ENCODE data around the gene ELK4.

The ELK4 gene

DNA sequence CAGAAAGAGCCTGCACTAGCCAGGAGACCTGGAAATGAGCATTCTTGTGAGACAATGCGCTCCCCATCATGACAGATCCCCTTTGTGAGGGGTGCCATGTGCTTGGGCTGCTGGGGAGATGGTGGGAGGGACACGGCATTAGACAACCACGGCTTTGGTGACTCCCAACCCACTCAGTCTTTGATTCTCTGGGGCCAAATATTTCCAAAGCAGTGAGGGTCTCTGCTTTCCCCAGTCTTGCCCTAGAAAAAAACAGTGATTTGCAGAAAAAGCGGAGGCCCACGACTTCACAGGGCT is 38.3 kb upstream of the ELK4 start:
- H3K27ac Mint-ChIP-seq (ENCODE audit: low read depth): no peak overlapping the region
- ATAC-seq (replicated peaks; ENCODE audit: extremely low read depth, poor library complexity, severe bottlenecking) (no peak), DNase-seq (ENCODE audit: low spot score in 2 of 2) (no peak)
- no peak overlapping the region for H3K4me3 Mint-ChIP-seq
- peaks cover 8% of the 10 kb centered on the region for H3K4me1 Mint-ChIP-seq
- no peaks in the 10 kb centered on the region for H3K9me3 Mint-ChIP-seq
- H3K27me3 Mint-ChIP-seq: peaks cover 45% of the 10 kb centered on the region
- H3K36me3 Mint-ChIP-seq (ENCODE audit: insufficient read depth): peaks cover 2% of the 10 kb centered on the region

DNA sequence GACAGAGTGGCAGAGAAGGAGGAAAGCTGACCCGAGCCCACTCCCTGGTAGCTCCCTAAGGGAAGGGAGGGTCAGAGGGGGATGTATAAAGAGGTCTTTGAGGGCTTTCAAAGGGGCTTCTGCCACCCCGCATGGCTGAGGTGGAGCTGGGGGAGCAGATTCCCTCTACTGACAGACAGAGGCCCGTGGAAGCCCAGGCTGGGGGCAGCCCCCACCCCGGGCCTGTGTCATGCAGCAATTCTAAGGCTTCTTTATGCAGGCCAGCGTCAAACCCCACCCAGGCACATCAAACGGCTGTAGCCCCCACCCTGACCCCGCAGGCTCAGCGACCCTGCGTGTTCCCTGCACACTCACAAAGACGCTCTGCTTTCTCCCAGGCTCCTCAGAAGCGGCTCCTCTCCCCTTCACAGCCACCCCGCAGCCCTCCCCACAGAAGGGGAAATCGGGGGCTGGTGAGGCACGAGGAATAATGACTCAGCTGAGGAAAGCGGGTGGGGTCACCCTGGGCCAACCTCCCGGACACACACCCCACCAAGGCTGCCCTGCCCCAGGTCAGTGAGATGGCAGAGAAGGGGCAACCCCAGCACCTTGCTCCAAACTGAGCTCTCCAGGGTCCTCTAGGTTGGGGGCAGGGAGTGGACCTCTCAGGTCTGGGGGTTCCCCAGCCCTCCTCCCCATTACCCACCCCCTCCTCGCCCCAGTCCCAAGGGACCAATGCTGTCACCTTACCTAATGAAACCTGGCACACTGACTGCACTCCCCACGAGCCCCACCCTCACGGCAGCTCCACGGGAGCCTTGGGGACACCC is 37.7 kb upstream of the ELK4 start:
- DNase-seq (ENCODE audit: low spot score in 2 of 2) (no peak), ATAC-seq (replicated peaks; ENCODE audit: extremely low read depth, poor library complexity, severe bottlenecking) (no peak)
- Mint-ChIP-seq H3K4me3 (no peak overlapping the region), H3K4me1 (peaks cover 8% of the 10 kb centered on the region), H3K27ac (ENCODE audit: low read depth) (no peak overlapping the region), H3K9me3 (no peaks in the 10 kb centered on the region), H3K27me3 (peaks cover 45% of the 10 kb centered on the region), H3K36me3 (ENCODE audit: insufficient read depth) (peaks cover 2% of the 10 kb centered on the region)

DNA sequence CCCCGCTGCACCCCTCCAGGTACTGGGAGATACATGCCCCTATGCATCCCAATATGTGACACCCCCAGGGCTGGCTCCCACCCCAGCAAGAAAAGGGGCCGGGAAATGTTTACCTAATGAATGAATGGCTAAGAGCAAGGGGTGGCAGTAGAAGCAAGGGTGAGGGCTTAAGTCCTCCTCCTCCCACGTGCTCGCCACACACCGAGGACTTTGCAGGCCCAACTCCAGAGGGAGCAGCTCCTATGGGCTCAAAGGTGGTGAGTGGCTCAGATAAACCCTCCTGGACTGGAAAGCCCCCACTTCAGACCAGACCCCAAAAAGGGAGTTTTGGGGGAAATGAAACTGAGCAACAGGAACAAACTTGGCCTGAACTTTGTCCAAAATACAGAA is 37.1 kb upstream of the ELK4 start:
- no peak overlapping the region for H3K27ac Mint-ChIP-seq (ENCODE audit: low read depth)
- no peak overlapping the region for H3K4me3 Mint-ChIP-seq
- no peaks in the 10 kb centered on the region for H3K9me3 Mint-ChIP-seq
- H3K36me3 Mint-ChIP-seq (ENCODE audit: insufficient read depth): peaks cover 2% of the 10 kb centered on the region
- DNase-seq (ENCODE audit: low spot score in 2 of 2): no peak
- H3K4me1 Mint-ChIP-seq: peaks cover 8% of the 10 kb centered on the region
- H3K27me3 Mint-ChIP-seq: peaks cover 45% of the 10 kb centered on the region
- ATAC-seq (replicated peaks; ENCODE audit: extremely low read depth, poor library complexity, severe bottlenecking): no peak

DNA sequence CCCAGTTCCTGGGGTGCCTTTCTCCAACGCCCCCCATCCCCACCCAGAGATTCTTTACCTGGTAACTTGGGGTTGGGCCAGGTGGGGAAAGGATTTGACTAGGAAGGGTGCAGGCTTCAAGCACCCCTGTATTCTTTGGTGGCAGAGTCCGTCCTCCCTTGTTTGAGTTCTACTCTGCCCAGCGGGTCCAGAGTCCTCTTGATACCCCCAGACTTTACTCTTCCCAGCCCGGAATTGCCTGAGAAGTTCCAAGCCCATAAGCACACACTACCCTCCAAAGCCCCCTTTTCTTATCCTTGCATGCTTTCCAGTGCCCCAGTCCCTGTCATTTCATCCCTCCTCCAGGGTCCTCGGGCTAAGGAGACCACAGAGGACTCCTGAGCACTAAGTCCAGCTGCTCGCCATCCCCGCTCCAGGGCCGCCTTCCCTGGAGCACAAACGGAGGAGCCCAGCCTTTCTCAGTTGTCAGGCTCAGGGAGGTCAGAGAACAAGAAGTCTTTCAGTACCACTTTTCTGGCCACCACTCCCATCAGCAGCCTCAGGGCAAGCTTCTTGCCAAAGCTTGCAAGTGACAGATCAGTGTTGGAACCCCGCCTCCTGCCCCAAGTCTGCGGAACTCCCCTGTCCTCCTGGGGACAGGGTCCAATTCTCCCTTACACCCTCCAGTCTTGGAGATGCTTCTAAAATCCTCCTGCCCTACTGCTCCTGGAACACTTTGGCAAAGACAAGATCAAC is 36.3 kb upstream of the ELK4 start:
- DNase-seq (ENCODE audit: low spot score in 2 of 2): no peak
- Mint-ChIP-seq H3K27ac (ENCODE audit: low read depth) (no peak overlapping the region), H3K4me3 (no peak overlapping the region), H3K4me1 (peaks cover 8% of the 10 kb centered on the region), H3K36me3 (ENCODE audit: insufficient read depth) (peaks cover 2% of the 10 kb centered on the region), H3K9me3 (no peaks in the 10 kb centered on the region), H3K27me3 (peaks cover 51% of the 10 kb centered on the region)
- ATAC-seq (replicated peaks; ENCODE audit: extremely low read depth, poor library complexity, severe bottlenecking): no peak

DNA sequence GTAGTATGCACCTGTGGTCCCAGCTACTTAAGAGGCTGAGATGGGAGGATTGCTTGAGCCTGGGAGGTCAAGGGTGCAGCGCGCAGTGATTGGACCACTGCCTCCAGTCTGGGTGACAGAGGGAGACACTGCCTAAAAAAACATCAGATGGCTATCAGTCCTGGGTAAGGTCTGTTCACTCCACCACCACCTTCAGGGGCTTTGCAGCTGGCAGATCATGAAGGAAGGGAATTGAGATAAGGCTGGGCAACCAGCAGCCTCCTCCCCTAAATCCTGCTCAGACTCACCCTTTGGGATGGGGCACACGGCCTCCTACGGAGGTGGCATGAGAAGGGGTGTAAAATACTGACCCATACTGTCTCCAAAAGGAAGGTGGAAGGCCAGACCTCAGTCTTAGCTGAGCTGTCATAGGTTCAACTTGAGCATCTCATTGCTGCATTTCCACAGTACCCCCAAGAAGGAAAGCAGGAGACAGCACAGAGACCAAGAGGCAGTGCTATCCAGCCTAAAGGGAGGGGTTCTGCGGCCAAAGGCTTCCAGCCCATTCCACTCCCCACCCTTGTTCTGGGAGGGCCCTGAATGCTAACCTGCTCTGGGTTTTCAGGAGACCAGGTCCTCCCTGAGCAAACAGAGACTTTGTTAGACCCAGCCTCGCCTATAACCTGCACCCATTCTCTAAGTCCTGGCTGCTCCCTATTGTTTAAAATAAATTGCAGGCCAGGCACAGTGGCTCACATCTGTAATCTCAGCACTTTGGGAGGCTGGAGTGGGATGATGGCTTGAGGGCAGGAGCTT is 34.8 kb upstream of the ELK4 start:
- Mint-ChIP-seq H3K9me3 (no peaks in the 10 kb centered on the region), H3K36me3 (ENCODE audit: insufficient read depth) (peaks cover 2% of the 10 kb centered on the region), H3K27ac (ENCODE audit: low read depth) (no peak overlapping the region), H3K27me3 (peaks cover 59% of the 10 kb centered on the region), H3K4me1 (peaks cover 2% of the 10 kb centered on the region), H3K4me3 (no peak overlapping the region)
- no peak for ATAC-seq (replicated peaks; ENCODE audit: extremely low read depth, poor library complexity, severe bottlenecking)
- DNase-seq (ENCODE audit: low spot score in 2 of 2): no peak

DNA sequence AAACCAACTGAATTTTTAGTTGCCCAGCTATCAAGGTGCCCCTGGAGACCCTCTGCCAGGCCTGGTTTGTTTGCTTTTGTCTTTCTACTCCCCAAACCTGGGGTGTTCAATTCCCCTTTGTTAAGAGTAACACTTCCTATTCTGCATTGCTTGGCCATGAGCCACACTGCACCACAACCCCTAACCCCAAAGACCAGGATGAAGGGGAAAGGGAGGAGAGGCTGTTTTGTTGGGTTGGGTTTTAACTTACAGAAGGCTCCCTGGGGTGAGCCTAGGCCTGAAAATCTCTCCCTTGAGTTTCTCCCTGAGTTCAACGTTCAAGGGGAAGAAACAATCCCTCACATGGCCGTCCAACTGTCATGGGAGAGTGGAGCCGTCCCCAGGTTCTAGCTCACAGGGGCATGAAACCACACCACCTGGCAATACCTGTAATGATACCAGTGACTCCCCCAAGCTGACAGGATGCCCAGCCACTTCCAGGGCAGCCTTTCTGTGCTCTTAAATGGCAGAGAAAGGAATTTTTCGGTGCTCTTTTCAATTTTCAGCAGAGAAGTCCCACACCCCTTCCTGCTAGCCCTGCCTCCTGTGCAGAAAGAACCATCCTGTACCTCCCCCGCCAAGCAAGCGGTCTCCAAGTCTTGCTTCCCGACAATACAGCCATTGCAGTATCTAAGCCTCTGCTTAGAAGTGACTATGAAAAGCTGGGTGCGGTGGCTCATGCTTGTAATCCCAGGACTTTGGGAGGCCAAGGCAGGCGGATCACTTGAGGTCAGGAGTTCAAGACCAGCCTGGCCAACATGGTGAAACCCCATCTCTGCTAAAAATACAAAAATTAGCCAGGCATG is 33.6 kb upstream of the ELK4 start:
- H3K4me1 Mint-ChIP-seq: no peaks in the 10 kb centered on the region
- no peak for DNase-seq (ENCODE audit: low spot score in 2 of 2)
- no peak overlapping the region for H3K27ac Mint-ChIP-seq (ENCODE audit: low read depth)
- peaks cover 57% of the 10 kb centered on the region for H3K27me3 Mint-ChIP-seq
- no peak overlapping the region for H3K4me3 Mint-ChIP-seq
- ATAC-seq (replicated peaks; ENCODE audit: extremely low read depth, poor library complexity, severe bottlenecking): no peak
- H3K36me3 Mint-ChIP-seq (ENCODE audit: insufficient read depth): no peaks in the 10 kb centered on the region
- no peaks in the 10 kb centered on the region for H3K9me3 Mint-ChIP-seq

DNA sequence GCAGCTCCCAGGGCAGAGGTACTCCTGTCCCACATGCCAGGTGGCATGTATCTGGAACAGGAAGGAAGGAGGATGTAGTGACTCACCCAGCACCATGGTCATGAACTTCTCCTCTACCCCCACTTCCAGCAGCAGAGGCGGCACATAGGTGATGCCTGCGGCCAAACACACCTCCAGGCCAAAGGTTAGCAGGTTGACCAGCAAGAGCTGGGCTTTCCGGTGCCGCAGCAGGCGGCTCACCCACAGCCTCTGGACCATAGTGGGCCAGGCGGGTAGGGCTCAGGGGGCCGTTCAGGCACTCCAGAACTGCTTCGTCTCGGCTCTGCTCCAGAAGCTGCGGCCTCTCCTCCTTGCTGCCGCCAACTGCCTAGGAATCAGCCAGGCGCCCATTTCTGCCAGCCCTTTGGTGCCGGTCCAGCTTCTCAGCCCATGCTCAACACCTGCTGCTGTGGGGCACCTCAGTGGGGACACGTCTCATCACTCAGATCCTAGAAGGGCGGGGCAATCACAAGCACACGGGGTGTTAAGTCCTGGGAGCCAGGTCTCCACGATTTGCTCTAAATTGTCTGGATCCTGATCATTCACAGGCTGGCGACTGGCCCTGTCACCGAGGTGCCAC is 32.7 kb upstream of the ELK4 start:
- H3K4me1 Mint-ChIP-seq: no peaks in the 10 kb centered on the region
- no peak for ATAC-seq (replicated peaks; ENCODE audit: extremely low read depth, poor library complexity, severe bottlenecking)

DNA sequence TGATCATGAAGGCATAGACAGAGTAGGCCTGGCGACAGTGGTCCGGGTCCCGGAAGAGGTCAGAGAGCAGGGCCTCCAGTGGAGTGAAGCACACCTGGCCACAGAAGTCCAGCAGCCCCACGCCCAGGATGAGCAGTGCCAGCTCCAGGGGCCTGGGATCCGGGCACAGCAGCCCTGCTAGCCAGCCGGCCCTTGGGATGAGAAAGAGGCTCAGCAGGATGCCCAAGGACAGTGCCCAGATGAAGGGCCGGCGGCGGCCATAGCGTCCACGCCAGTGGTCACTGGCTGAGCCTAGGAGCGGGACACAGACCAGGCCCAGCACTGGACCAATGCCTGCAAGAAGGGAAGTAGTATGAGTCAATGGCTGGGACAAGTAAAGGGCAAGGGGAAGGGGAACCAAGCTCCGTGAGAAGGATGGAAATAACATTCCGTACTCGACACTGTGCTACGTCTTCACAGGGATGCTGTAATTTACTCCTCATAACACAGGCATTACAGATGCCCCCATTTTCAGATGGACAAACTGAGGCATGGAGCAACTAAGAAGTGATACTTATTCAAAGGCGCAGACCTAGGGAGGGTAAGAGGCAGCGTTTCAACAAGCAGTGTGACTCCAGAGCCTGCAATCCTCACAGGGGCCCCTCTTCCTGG is 31.6 kb upstream of the ELK4 start:
- H3K27ac Mint-ChIP-seq (ENCODE audit: low read depth): no peak overlapping the region
- H3K36me3 Mint-ChIP-seq (ENCODE audit: insufficient read depth): no peaks in the 10 kb centered on the region
- H3K9me3 Mint-ChIP-seq: no peaks in the 10 kb centered on the region
- ATAC-seq (replicated peaks; ENCODE audit: extremely low read depth, poor library complexity, severe bottlenecking): no peak
- H3K27me3 Mint-ChIP-seq: peaks cover 47% of the 10 kb centered on the region
- no peak for DNase-seq (ENCODE audit: low spot score in 2 of 2)
- H3K4me3 Mint-ChIP-seq: no peak overlapping the region
- peaks cover 5% of the 10 kb centered on the region for H3K4me1 Mint-ChIP-seq

More for the DNA sequence above, 32.7 kb upstream of the ELK4 start:
- Mint-ChIP-seq H3K27me3 (peaks cover 53% of the 10 kb centered on the region), H3K27ac (ENCODE audit: low read depth) (no peak overlapping the region), H3K36me3 (ENCODE audit: insufficient read depth) (no peaks in the 10 kb centered on the region), H3K9me3 (no peaks in the 10 kb centered on the region), H3K4me3 (no peak overlapping the region)
- DNase-seq (ENCODE audit: low spot score in 2 of 2): no peak

DNA sequence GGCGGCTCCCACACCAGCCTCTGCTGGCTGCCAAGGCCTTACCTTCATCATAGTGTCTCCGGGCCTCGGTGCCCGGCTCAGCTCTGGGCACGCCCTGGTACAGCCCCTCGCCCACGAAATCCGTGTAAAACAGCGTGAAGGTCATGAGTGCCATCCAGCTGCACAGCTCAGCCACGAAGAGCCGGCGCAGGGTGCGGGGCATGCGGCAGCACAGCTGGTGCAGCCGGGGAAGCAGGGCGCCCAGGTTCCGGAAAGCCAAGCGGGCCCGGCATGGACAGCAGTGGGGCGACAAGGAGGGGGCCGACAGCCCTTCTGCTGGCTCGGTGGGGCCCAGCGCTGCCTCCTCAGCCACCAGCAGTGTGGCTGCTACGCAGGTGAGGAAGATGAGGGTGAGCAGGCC is 31.0 kb upstream of the ELK4 start:
- Mint-ChIP-seq H3K27ac (ENCODE audit: low read depth) (no peak overlapping the region), H3K4me1 (peaks cover 5% of the 10 kb centered on the region), H3K27me3 (peaks cover 41% of the 10 kb centered on the region), H3K36me3 (ENCODE audit: insufficient read depth) (no peaks in the 10 kb centered on the region), H3K4me3 (no peak overlapping the region), H3K9me3 (no peaks in the 10 kb centered on the region)
- ATAC-seq (replicated peaks; ENCODE audit: extremely low read depth, poor library complexity, severe bottlenecking) (no peak), DNase-seq (ENCODE audit: low spot score in 2 of 2) (no peak)

DNA sequence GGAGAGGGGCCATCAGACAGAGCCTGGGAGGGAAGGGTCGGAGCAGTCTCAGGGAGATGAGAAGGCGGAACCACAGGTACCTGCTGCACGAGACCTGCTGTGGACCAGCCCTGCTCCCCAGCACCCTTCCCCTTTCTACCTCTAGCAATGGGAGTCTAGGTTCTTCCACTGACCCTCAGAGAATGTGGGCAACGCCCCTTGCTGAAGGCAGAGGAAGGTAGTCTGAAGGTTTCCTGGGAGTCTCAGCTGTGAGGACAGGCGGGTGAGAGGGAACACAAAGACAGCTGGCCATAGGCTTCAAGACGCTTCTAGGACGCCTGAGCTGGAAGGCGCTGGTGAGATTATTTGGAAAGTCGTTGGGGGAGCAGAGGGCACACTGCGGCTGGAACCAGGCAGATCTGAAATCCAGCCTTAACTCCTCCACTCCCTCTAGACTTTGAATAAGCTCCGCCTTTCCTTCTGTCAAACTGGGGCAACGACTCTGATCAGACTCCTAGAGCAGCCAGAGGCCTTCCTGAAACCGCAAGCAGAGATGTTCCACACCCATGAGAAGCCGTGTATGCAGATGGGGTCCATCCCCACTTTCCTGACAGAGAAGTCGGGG is 30.4 kb upstream of the ELK4 start:
- DNase-seq (ENCODE audit: low spot score in 2 of 2) (no peak), ATAC-seq (replicated peaks; ENCODE audit: extremely low read depth, poor library complexity, severe bottlenecking) (no peak)
- no peak overlapping the region for H3K27ac Mint-ChIP-seq (ENCODE audit: low read depth)
- H3K9me3 Mint-ChIP-seq: no peaks in the 10 kb centered on the region
- no peaks in the 10 kb centered on the region for H3K36me3 Mint-ChIP-seq (ENCODE audit: insufficient read depth)
- no peak overlapping the region for H3K4me3 Mint-ChIP-seq
- H3K4me1 Mint-ChIP-seq: peaks cover 5% of the 10 kb centered on the region
- H3K27me3 Mint-ChIP-seq: peaks cover 39% of the 10 kb centered on the region

DNA sequence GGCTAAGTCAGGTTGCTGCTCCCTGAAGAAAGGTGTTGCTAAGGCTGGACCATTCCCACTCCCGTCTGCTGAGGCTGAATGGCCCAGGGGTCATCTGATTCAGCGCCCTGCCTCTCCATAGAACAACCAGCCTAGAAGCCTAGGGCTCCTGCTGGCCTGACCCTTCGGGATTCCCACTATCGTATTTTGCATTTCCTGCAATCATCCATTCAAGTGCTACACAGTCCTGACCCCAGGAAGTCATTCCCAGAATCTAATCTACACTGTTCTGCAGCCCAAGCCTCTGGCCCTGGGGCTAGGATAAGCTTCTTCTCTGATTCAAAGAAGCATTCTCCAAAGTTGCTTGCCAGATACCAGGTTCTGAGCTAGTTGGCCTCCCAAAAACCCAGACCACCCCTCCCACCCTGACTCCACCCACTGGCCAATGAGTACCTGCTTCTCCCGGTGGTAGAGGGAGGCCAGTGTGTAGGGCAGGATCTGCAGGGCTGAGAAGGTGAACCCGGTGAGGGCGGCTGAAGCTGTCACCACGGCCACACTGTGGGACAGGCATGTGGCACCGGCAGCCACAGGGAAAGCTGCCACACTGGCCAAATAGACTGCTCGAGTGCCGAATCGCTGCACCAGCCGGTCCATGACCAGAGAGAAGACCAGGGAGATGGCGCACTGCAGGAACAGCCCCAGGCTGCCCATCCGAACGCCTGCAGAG is 29.8 kb upstream of the ELK4 start:
- no peaks in the 10 kb centered on the region for H3K36me3 Mint-ChIP-seq (ENCODE audit: insufficient read depth)
- H3K4me1 Mint-ChIP-seq: peaks cover 5% of the 10 kb centered on the region
- DNase-seq (ENCODE audit: low spot score in 2 of 2) (no peak), ATAC-seq (replicated peaks; ENCODE audit: extremely low read depth, poor library complexity, severe bottlenecking) (no peak)
- H3K27ac Mint-ChIP-seq (ENCODE audit: low read depth): no peak overlapping the region
- peaks cover 39% of the 10 kb centered on the region for H3K27me3 Mint-ChIP-seq
- H3K4me3 Mint-ChIP-seq: no peak overlapping the region
- H3K9me3 Mint-ChIP-seq: no peaks in the 10 kb centered on the region

All from central memory CD8-positive, alpha-beta T cell (primary cell).